Gastrocnemius medialis (tissue), 4 donors: ENCODE results near the gene TULP3.

Source experiments
- POLR2A ChIP-seq, 2 donors: fragments of 450-650 bp; IDR thresholded peaks; one replicate each; pipeline ENCODE4 v1.6.1; 2017; ENCODE audit warnings: antibody characterized with exemption in 2 of 2, mild to moderate bottlenecking in 2 of 2, moderate library complexity in 2 of 2
- TF ChIP-seq, protein P1 (sequence below), 5 experiments: fragments of 450-650 bp in 3 of 5; fragments of 200-600 bp in 2 of 5; sonication (generic) in 2 of 5; IDR thresholded peaks in 4 of 5; conservative IDR thresholded peaks in 1 of 5; 1 replicate in 4 of 5; 2 replicates in 1 of 5; pipeline ENCODE4 v1.5.1; 2016 to 2019; ENCODE audit warnings: antibody characterized with exemption in 5 of 5, mild to moderate bottlenecking in 3 of 5, moderate library complexity in 3 of 5

DNA sequence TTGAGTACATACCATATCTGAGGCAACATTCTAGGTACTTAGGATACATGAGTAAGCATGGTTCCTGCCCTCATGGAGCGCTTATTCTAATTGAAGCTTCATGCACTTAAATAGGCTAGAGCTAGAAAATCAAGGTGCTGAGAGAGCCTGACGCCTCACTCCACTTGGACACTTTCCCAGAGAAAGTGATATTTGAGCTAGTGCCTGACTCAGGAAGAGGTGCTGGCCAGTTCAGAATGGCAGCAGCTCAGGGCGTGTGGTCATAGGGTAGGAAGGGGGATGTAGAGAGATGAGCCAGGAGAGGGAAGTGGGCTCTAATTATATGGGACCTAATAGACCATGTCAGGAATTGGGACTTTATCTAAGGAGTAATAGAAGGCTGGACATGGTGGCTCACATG, 33.3 kb downstream of the TULP3 start:
- TF ChIP-seq POLR2A (IDR thresholded peaks at IDR 0.05), result no peak
- TF ChIP-seq, protein P1, sequence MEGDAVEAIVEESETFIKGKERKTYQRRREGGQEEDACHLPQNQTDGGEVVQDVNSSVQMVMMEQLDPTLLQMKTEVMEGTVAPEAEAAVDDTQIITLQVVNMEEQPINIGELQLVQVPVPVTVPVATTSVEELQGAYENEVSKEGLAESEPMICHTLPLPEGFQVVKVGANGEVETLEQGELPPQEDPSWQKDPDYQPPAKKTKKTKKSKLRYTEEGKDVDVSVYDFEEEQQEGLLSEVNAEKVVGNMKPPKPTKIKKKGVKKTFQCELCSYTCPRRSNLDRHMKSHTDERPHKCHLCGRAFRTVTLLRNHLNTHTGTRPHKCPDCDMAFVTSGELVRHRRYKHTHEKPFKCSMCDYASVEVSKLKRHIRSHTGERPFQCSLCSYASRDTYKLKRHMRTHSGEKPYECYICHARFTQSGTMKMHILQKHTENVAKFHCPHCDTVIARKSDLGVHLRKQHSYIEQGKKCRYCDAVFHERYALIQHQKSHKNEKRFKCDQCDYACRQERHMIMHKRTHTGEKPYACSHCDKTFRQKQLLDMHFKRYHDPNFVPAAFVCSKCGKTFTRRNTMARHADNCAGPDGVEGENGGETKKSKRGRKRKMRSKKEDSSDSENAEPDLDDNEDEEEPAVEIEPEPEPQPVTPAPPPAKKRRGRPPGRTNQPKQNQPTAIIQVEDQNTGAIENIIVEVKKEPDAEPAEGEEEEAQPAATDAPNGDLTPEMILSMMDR (IDR thresholded peaks at IDR 0.05 in 4 of 5, conservative IDR thresholded peaks at IDR 0.05 in 1 of 5), result no peak
